CD8-positive, alpha-beta memory T cell (primary cell): Measurements from ENCODE around the gene KHDRBS2. TPM values are rescaled to one million over a fixed set of nuclear protein-coding genes. Genes with fewer than 3 reads are reported as not detected.

ENCODE experiments used
- CTCF ChIA-PET: fragments of 350-600 bp; sonication (Branson Sonifier 250); formaldehyde crosslinking; loops from one replicate; lab custom pipeline; 2021; ENCODE audit warnings: antibody characterized with exemption; lab: Charles Lee
- POLR2A ChIA-PET: fragments of 350-600 bp; sonication (Branson Sonifier 250); formaldehyde crosslinking; loops from one replicate; lab custom pipeline; 2021; ENCODE audit warnings: antibody characterized with exemption; lab: Charles Lee
- DNase-seq, 5 donors: peaks; one replicate each; pipeline versions ENCODE4 v3.0.0 to v3.0.0-alpha.2; 2020 to 2022; ENCODE audit warnings: mixed read lengths in 1 of 5
- H3K27ac ChIP-seq: one replicate; pipeline ENCODE4 v1.7.0; 2013; ENCODE audit warnings: low read depth, mild to moderate bottlenecking, low read length, moderate library complexity
- H3K27me3 ChIP-seq: 2 replicates; pipeline ENCODE4 v1.7.0; 2013; ENCODE audit warnings: low read length, mild to moderate bottlenecking; ENCODE audit not compliant: insufficient read depth, poor library complexity, severe bottlenecking
- H3K36me3 ChIP-seq: 2 replicates; pipeline ENCODE4 v1.7.0; 2013; ENCODE audit warnings: mild to moderate bottlenecking, low read length, moderate library complexity; ENCODE audit not compliant: insufficient read depth
- H3K4me1 ChIP-seq: 2 replicates; pipeline ENCODE4 v1.7.0; 2013; ENCODE audit warnings: mild to moderate bottlenecking, low read length, moderate library complexity; ENCODE audit not compliant: insufficient read depth
- H3K4me3 ChIP-seq: 2 replicates; pipeline ENCODE4 v1.7.0; 2013; ENCODE audit warnings: mild to moderate bottlenecking, low read length
- H3K9me3 ChIP-seq: 2 replicates; pipeline ENCODE4 v1.7.0; 2013; ENCODE audit warnings: mild to moderate bottlenecking, low read length
- H3K27ac Mint-ChIP-seq, 8 donors: one replicate each; pipeline ENCODE4 v1.8.0; 2020 to 2021; ENCODE audit warnings: mixed read lengths in 8 of 8, mild to moderate bottlenecking in 6 of 8, inconsistent platforms in 3 of 8, moderate library complexity in 3 of 8
- H3K27me3 Mint-ChIP-seq, 2 donors: one replicate each; pipeline ENCODE4 v1.8.0; 2020 to 2021; ENCODE audit warnings: mixed read lengths in 2 of 2, mild to moderate bottlenecking in 1 of 2, moderate library complexity in 1 of 2
- H3K36me3 Mint-ChIP-seq, 3 donors: one replicate each; pipeline ENCODE4 v1.8.0; 2020 to 2021; ENCODE audit warnings: mixed read lengths in 3 of 3, inconsistent platforms in 1 of 3, mild to moderate bottlenecking in 1 of 3
- H3K4me1 Mint-ChIP-seq, 3 donors: one replicate each; pipeline ENCODE4 v1.8.0; 2020 to 2021; ENCODE audit warnings: mixed read lengths in 3 of 3, inconsistent platforms in 1 of 3, mild to moderate bottlenecking in 1 of 3
- H3K4me3 Mint-ChIP-seq, 7 donors: one replicate each; pipeline ENCODE4 v1.8.0; 2020 to 2021; ENCODE audit warnings: mixed read lengths in 7 of 7, mild to moderate bottlenecking in 6 of 7, moderate library complexity in 4 of 7, inconsistent platforms in 2 of 7
- H3K9me3 Mint-ChIP-seq, 5 donors: one replicate each; pipeline ENCODE4 v1.8.0; 2020 to 2022; ENCODE audit warnings: mixed read lengths in 5 of 5, mild to moderate bottlenecking in 3 of 5, moderate library complexity in 2 of 5, inconsistent platforms in 1 of 5
- polyA plus RNA-seq: library from polyadenylated mRNA; unstranded; fragments of 300-500 nt; fragmentation: Illumina TruSeq; gene quantifications from one replicate; pipeline ENCODE4 v1.2.3, GENCODE V29; 2021
- total RNA-seq, 2 experiments: library from RNA; stranded (reverse); gene quantifications; one replicate each; pipeline ENCODE4 v1.2.3, GENCODE V29; 2021

KHDRBS2 gene
- total and polyA plus RNA-seq, 3 experiments from 2014 or later = not detected

GRCh38 chr6:61940919-61941318, 345.1 kb downstream of the KHDRBS2 start:
- Histone ChIP-seq H3K27me3 (no peaks in the 10 kb centered on the region), H3K9me3 (no peaks in the 10 kb centered on the region), H3K27ac (no peak overlapping the region), H3K4me1 (no peaks in the 10 kb centered on the region), H3K4me3 (no peak overlapping the region), H3K36me3 (no peaks in the 10 kb centered on the region)
- Mint-ChIP-seq H3K27me3 (no peaks in the 10 kb centered on the region), H3K36me3 (no peaks in the 10 kb centered on the region), H3K9me3 (peaks cover 14 to 37% (median 15%) of the 10 kb centered on the region in 5 donors), H3K27ac (no peak overlapping the region), H3K4me1 (no peaks in the 10 kb centered on the region), H3K4me3 (no peak overlapping the region)
- ChIA-PET CTCF (no interaction called here), POLR2A (no interaction called here)
- DNase-seq = no peak

- Mint-ChIP-seq H3K27me3 (no peaks in the 10 kb centered on the region), H3K4me1 (no peaks in the 10 kb centered on the region), H3K4me3 (no peak overlapping the region), H3K36me3 (no peaks in the 10 kb centered on the region), H3K9me3 (peaks cover 5 to 32% (median 19%) of the 10 kb centered on the region in 5 donors), H3K27ac (no peak overlapping the region)
- no peak for DNase-seq
- Histone ChIP-seq H3K27me3 (no peaks in the 10 kb centered on the region), H3K9me3 (peaks cover 4% of the 10 kb centered on the region), H3K36me3 (no peaks in the 10 kb centered on the region), H3K4me3 (no peak overlapping the region), H3K4me1 (no peaks in the 10 kb centered on the region), H3K27ac (no peak overlapping the region)
- ChIA-PET POLR2A (no interaction called here), CTCF (no interaction called here)
Observed at GRCh38 chr6:61935242-61935846, 350.7 kb downstream of the KHDRBS2 start.

- no peaks in the 10 kb centered on the region for H3K36me3 ChIP-seq
- Mint-ChIP-seq H3K27ac (no peak overlapping the region), H3K4me1 (no peaks in the 10 kb centered on the region), H3K27me3 (no peaks in the 10 kb centered on the region), H3K9me3 (peaks cover 13 to 40% (median 19%) of the 10 kb centered on the region in 5 donors), H3K36me3 (no peaks in the 10 kb centered on the region), H3K4me3 (no peak overlapping the region)
- no peak for DNase-seq
- no peaks in the 10 kb centered on the region for H3K4me1 ChIP-seq
- H3K27me3 ChIP-seq = no peaks in the 10 kb centered on the region
- H3K9me3 ChIP-seq = no peaks in the 10 kb centered on the region
- ChIA-PET CTCF (interaction anchor here (0.6 kb wide), 1 partner anchor 1481 kb away, joined by 3 read pairs; no protein-coding TSS in a partner anchor), POLR2A (no interaction called here)
- no peak overlapping the region for H3K4me3 ChIP-seq
- no peak overlapping the region for H3K27ac ChIP-seq
Observed at GRCh38 chr6:61909486-61909885, 376.5 kb downstream of the KHDRBS2 start.

- H3K27ac Mint-ChIP-seq = no peak overlapping the region
- CTCF ChIA-PET = no interaction called here
- H3K4me1 Mint-ChIP-seq = no peaks in the 10 kb centered on the region
- no peaks in the 10 kb centered on the region for H3K27me3 Mint-ChIP-seq
- Histone ChIP-seq H3K9me3 (no peaks in the 10 kb centered on the region), H3K27ac (no peak overlapping the region), H3K4me1 (no peaks in the 10 kb centered on the region), H3K36me3 (no peaks in the 10 kb centered on the region), H3K4me3 (no peak overlapping the region), H3K27me3 (no peaks in the 10 kb centered on the region)
- POLR2A ChIA-PET = no interaction called here
- no peaks in the 10 kb centered on the region for H3K36me3 Mint-ChIP-seq
- no peak for DNase-seq
- H3K4me3 Mint-ChIP-seq = no peak overlapping the region
- H3K9me3 Mint-ChIP-seq = peaks cover 3 to 26% (median 12%) of the 10 kb centered on the region in 5 donors
Observed at GRCh38 chr6:61901748-61902147, 384.3 kb downstream of the KHDRBS2 start.

GRCh38 chr6:61894536-61894935, 391.5 kb downstream of the KHDRBS2 start:
- CTCF ChIA-PET = no interaction called here
- DNase-seq = no peak

GRCh38 chr6:61887423-61887822, 398.6 kb downstream of the KHDRBS2 start:
- Mint-ChIP-seq H3K9me3 (peaks cover 3 to 23% (median 5%) of the 10 kb centered on the region in 5 donors), H3K36me3 (no peaks in the 10 kb centered on the region), H3K4me3 (no peak overlapping the region), H3K4me1 (no peaks in the 10 kb centered on the region), H3K27ac (no peak overlapping the region), H3K27me3 (no peaks in the 10 kb centered on the region)
- Histone ChIP-seq H3K4me3 (no peak overlapping the region), H3K36me3 (no peaks in the 10 kb centered on the region), H3K27me3 (no peaks in the 10 kb centered on the region), H3K27ac (no peak overlapping the region), H3K9me3 (no peaks in the 10 kb centered on the region), H3K4me1 (no peaks in the 10 kb centered on the region)
- ChIA-PET POLR2A (no interaction called here), CTCF (no interaction called here)
- no peak for DNase-seq

More at GRCh38 chr6:61894536-61894935, 391.5 kb downstream of the KHDRBS2 start:
- peaks cover 2 to 11% (median 8%) of the 10 kb centered on the region in 5 donors for H3K9me3 Mint-ChIP-seq
- POLR2A ChIA-PET = no interaction called here
- H3K4me3 ChIP-seq = no peak overlapping the region
- no peak overlapping the region for H3K27ac Mint-ChIP-seq
- no peak overlapping the region for H3K4me3 Mint-ChIP-seq
- H3K27me3 Mint-ChIP-seq = no peaks in the 10 kb centered on the region
- H3K4me1 Mint-ChIP-seq = no peaks in the 10 kb centered on the region
- H3K27ac ChIP-seq = no peak overlapping the region
- no peaks in the 10 kb centered on the region for H3K27me3 ChIP-seq
- no peaks in the 10 kb centered on the region for H3K9me3 ChIP-seq
- no peaks in the 10 kb centered on the region for H3K36me3 Mint-ChIP-seq
- no peaks in the 10 kb centered on the region for H3K4me1 ChIP-seq
- H3K36me3 ChIP-seq = no peaks in the 10 kb centered on the region

- Histone ChIP-seq H3K36me3 (no peaks in the 10 kb centered on the region), H3K4me1 (no peaks in the 10 kb centered on the region), H3K27ac (no peak overlapping the region), H3K27me3 (no peaks in the 10 kb centered on the region), H3K4me3 (no peak overlapping the region), H3K9me3 (no peaks in the 10 kb centered on the region)
- Mint-ChIP-seq H3K4me3 (no peak overlapping the region), H3K27ac (no peak overlapping the region), H3K36me3 (no peaks in the 10 kb centered on the region), H3K4me1 (no peaks in the 10 kb centered on the region), H3K27me3 (no peaks in the 10 kb centered on the region), H3K9me3 (peaks cover 3 to 29% (median 5%) of the 10 kb centered on the region in 5 donors)
- no peak for DNase-seq
- ChIA-PET CTCF (no interaction called here), POLR2A (no interaction called here)
Observed at GRCh38 chr6:61886608-61887259, 399.3 kb downstream of the KHDRBS2 start.

- Mint-ChIP-seq H3K4me1 (no peaks in the 10 kb centered on the region), H3K36me3 (no peaks in the 10 kb centered on the region), H3K4me3 (no peak overlapping the region), H3K27ac (no peak overlapping the region), H3K27me3 (no peaks in the 10 kb centered on the region), H3K9me3 (peaks cover 10 to 39% (median 20%) of the 10 kb centered on the region in 5 donors)
- no peaks in the 10 kb centered on the region for H3K9me3 ChIP-seq
- ChIA-PET CTCF (no interaction called here), POLR2A (no interaction called here)
- H3K27ac ChIP-seq = no peak overlapping the region
- no peaks in the 10 kb centered on the region for H3K4me1 ChIP-seq
- no peaks in the 10 kb centered on the region for H3K27me3 ChIP-seq
- H3K36me3 ChIP-seq = no peaks in the 10 kb centered on the region
- no peak overlapping the region for H3K4me3 ChIP-seq
- DNase-seq = no peak
Observed at GRCh38 chr6:61869632-61870400, 416.2 kb downstream of the KHDRBS2 start.
